ENCODE measurements around the gene TMEM165. TPM values are rescaled to one million over a fixed set of nuclear protein-coding genes. Genes with fewer than 3 reads are reported as not detected.
A peak's percentile ranks its signal among the peaks of the same experiment; 100 is the strongest.

Gene TMEM165
- total and polyA plus RNA-seq, 9 of the 15 experiments (the other 6 are each of a cell fraction or from before 2014, with no cell fraction given), result 21.3 to 145 (median 96.8) TPM

DNA sequence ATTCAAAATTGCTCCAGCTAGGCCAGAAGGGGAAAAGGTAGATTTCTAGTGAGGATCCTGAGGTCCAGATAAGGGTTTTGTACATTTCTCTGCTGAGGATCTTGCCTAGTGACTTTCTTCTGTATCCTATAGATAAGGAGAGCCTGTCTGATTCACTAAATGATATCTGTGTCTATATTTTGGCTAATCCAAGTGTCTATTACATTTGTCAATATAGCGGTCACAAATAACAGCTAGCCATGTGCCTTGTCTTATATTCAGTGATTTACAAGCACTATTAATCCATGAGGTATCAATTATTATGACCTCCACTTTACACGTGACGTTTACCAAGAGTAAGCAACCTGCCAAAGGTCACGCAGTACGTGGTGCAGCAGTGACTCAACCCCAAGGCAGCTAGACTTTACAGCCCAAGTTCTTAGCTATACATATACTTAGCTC is 41.6 kb downstream of the TMEM165 start (continued):
- TF ChIP-seq, protein P1, sequence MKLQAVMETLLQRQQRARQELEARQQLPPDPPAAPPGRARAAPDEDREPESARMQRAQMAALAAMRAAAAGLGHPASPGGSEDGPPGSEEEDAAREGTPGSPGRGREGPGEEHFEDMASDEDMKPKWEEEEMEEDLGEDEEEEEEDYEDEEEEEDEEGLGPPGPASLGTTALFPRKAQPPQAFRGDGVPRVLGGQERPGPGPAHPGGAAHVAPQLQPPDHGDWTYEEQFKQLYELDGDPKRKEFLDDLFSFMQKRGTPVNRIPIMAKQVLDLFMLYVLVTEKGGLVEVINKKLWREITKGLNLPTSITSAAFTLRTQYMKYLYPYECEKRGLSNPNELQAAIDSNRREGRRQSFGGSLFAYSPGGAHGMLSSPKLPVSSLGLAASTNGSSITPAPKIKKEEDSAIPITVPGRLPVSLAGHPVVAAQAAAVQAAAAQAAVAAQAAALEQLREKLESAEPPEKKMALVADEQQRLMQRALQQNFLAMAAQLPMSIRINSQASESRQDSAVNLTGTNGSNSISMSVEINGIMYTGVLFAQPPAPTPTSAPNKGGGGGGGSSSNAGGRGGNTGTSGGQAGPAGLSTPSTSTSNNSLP (IDR thresholded peaks at IDR 0.05; ENCODE audit: borderline replicate concordance, low read depth, low read length), result peak; percentile 72; the same call in 1 of the 2 replicates
- TF ChIP-seq CBFA2T2 (conservative IDR thresholded peaks at IDR 0.05) (peak; percentile 70), JUND (IDR thresholded peaks at IDR 0.05; ENCODE audit: borderline replicate concordance, low read depth, low read length) (no peak), JUND (tag; IDR thresholded peaks at IDR 0.05; ENCODE audit: borderline replicate concordance, low read depth, low read length) (peak; percentile 59; the same call in 1 of the 3 replicates), TCF3 (CRISPR knock-in tag; IDR thresholded peaks at IDR 0.05) (peak; percentile 59), MTA1 (IDR thresholded peaks at IDR 0.05; ENCODE audit: borderline replicate concordance) (peak; percentile 55; the same call in 1 of the 2 replicates), BHLHE40 (IDR thresholded peaks at IDR 0.05; ENCODE audit: low read length) (peak; percentile 57; the same call in 1 of the 2 replicates), MTA2 (IDR thresholded peaks at IDR 0.05; ENCODE audit: low read depth) (peak; percentile 62), ZBTB8A (IDR thresholded peaks at IDR 0.05; ENCODE audit: partially characterized antibody) (no peak), ATF1 (CRISPR knock-in tag; IDR thresholded peaks at IDR 0.05) (no peak), ATF1 (tag; IDR thresholded peaks at IDR 0.05) (peak; percentile 26; the same call in 1 of the 2 replicates), SMARCA4 (IDR thresholded peaks at IDR 0.05) (peak; percentile 83), ZNF311 (CRISPR knock-in tag; IDR thresholded peaks at IDR 0.05) (no peak), TEAD4 (IDR thresholded peaks at IDR 0.05; ENCODE audit: low read length) (peak; percentile 84), TEAD4 (CRISPR knock-in tag; IDR thresholded peaks at IDR 0.05; ENCODE audit: borderline replicate concordance) (no peak), KDM1A (IDR thresholded peaks at IDR 0.05) (peak; percentile 69 to 83), DACH1 (IDR thresholded peaks at IDR 0.05; ENCODE audit: partially characterized antibody) (peak; percentile 60), PML (IDR thresholded peaks at IDR 0.05; ENCODE audit: low read length) (peak; percentile 74), BRD9 (IDR thresholded peaks at IDR 0.05; ENCODE audit: low read depth, partially characterized antibody) (no peak), NR2C1 (IDR thresholded peaks at IDR 0.05) (peak; percentile 74), NR2C1 (tag; IDR thresholded peaks at IDR 0.05) (peak; percentile 68), ZNF592 (IDR thresholded peaks at IDR 0.05) (peak; percentile 61; the same call in 1 of the 2 replicates)
- TF ChIP-seq, protein P2, sequence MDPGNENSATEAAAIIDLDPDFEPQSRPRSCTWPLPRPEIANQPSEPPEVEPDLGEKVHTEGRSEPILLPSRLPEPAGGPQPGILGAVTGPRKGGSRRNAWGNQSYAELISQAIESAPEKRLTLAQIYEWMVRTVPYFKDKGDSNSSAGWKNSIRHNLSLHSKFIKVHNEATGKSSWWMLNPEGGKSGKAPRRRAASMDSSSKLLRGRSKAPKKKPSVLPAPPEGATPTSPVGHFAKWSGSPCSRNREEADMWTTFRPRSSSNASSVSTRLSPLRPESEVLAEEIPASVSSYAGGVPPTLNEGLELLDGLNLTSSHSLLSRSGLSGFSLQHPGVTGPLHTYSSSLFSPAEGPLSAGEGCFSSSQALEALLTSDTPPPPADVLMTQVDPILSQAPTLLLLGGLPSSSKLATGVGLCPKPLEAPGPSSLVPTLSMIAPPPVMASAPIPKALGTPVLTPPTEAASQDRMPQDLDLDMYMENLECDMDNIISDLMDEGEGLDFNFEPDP (CRISPR knock-in tag; IDR thresholded peaks at IDR 0.05), result no peak
- TF ChIP-seq, protein P3, sequence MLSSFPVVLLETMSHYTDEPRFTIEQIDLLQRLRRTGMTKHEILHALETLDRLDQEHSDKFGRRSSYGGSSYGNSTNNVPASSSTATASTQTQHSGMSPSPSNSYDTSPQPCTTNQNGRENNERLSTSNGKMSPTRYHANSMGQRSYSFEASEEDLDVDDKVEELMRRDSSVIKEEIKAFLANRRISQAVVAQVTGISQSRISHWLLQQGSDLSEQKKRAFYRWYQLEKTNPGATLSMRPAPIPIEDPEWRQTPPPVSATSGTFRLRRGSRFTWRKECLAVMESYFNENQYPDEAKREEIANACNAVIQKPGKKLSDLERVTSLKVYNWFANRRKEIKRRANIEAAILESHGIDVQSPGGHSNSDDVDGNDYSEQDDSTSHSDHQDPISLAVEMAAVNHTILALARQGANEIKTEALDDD (IDR thresholded peaks at IDR 0.05), result peak; percentile 42; the same call in 1 of the 2 replicates
